Astrocyte (in vitro differentiated cells and primary cell): Measurements from ENCODE around the gene PDGFC. TPM values are rescaled to one million over a fixed set of nuclear protein-coding genes. Genes with fewer than 3 reads are reported as not detected.
A peak's percentile ranks its signal among the peaks of the same experiment; 100 is the strongest.

Experiments used
- DNase-seq: peaks from one replicate; pipeline ENCODE4 v3.0.0-alpha.2; 2010; ENCODE audit warnings: low read depth
- FAIRE-seq: peaks from 2 replicates; lab custom pipeline; 2011; peaks lifted over from hg19 to GRCh38; lab: Jason Lieb, UNC
- H2AFZ ChIP-seq: 2 replicates; pipeline ENCODE4 v1.6.0; 2012; ENCODE audit warnings: low read depth, low read length, inconsistent platforms
- H3K27ac ChIP-seq: 2 replicates; pipeline ENCODE4 v1.5.1; 2011; ENCODE audit warnings: low read depth, low read length, inconsistent platforms
- H3K27me3 ChIP-seq: 2 replicates; pipeline ENCODE4 v1.6.0; 2011; ENCODE audit warnings: low read length, inconsistent platforms; ENCODE audit not compliant: insufficient read depth
- H3K36me3 ChIP-seq: 2 replicates; pipeline ENCODE4 v1.5.1; 2011; ENCODE audit warnings: low read length, inconsistent platforms; ENCODE audit not compliant: insufficient read depth
- H3K4me1 ChIP-seq: 2 replicates; pipeline ENCODE4 v1.5.1; 2011; ENCODE audit warnings: low read length, inconsistent platforms; ENCODE audit not compliant: insufficient read depth
- H3K4me2 ChIP-seq: 2 replicates; pipeline ENCODE4 v1.6.0; 2012; ENCODE audit warnings: low read length, inconsistent platforms
- H3K4me3 ChIP-seq: 2 replicates; pipeline ENCODE4 v1.5.1; 2011; ENCODE audit warnings: low read depth, mild to moderate bottlenecking, low read length, inconsistent platforms; ENCODE audit not compliant: insufficient read depth
- H3K79me2 ChIP-seq: 2 replicates; pipeline ENCODE4 v1.6.0; 2012; ENCODE audit warnings: mild to moderate bottlenecking, low read length, inconsistent platforms; ENCODE audit not compliant: insufficient read depth
- H3K9ac ChIP-seq: 2 replicates; pipeline ENCODE4 v1.6.0; 2012; ENCODE audit warnings: mild to moderate bottlenecking, low read length, inconsistent platforms
- H3K9me3 ChIP-seq: 2 replicates; pipeline ENCODE4 v1.5.1; 2012; ENCODE audit warnings: low read depth, mild to moderate bottlenecking, low read length, inconsistent platforms; ENCODE audit not compliant: insufficient read depth
- H4K20me1 ChIP-seq: 2 replicates; pipeline ENCODE4 v1.6.0; 2012; ENCODE audit warnings: low read length, inconsistent platforms; ENCODE audit not compliant: insufficient read depth
- H3K27ac Mint-ChIP-seq: one replicate; pipeline ENCODE4 v1.8.0; 2021; ENCODE audit warnings: mild to moderate bottlenecking, mixed read lengths; ENCODE audit not compliant: unreplicated experiment
- H3K27me3 Mint-ChIP-seq: one replicate; pipeline ENCODE4 v1.8.0; 2021; ENCODE audit warnings: low read depth, mixed read lengths; ENCODE audit not compliant: unreplicated experiment
- H3K36me3 Mint-ChIP-seq: one replicate; pipeline ENCODE4 v1.8.0; 2021; ENCODE audit warnings: low read depth, mixed read lengths; ENCODE audit not compliant: unreplicated experiment
- H3K4me1 Mint-ChIP-seq: one replicate; pipeline ENCODE4 v1.8.0; 2021; ENCODE audit warnings: low read depth, mixed read lengths; ENCODE audit not compliant: unreplicated experiment
- H3K4me3 Mint-ChIP-seq: one replicate; pipeline ENCODE4 v1.8.0; 2021; ENCODE audit warnings: mild to moderate bottlenecking, moderate library complexity, mixed read lengths; ENCODE audit not compliant: unreplicated experiment
- H3K9me3 Mint-ChIP-seq: one replicate; pipeline ENCODE4 v1.8.0; 2021; ENCODE audit warnings: mild to moderate bottlenecking, mixed read lengths; ENCODE audit not compliant: unreplicated experiment
- EZH2 ChIP-seq: IDR thresholded peaks from 2 replicates; pipeline ENCODE4 v1.6.1; 2012; ENCODE audit warnings: mild to moderate bottlenecking, low read length, inconsistent platforms; ENCODE audit not compliant: insufficient read depth
- total RNA-seq: library from RNA; stranded (reverse); gene quantifications from 2 replicates; pipeline ENCODE4 v1.2.1, GENCODE V29; 2021
- TF ChIP-seq, protein P1 (sequence below): IDR thresholded peaks from 2 replicates; pipeline ENCODE4 v1.5.1; 2011; ENCODE audit warnings: low read depth, mild to moderate bottlenecking, inconsistent platforms, low read length, moderate library complexity; ENCODE audit not compliant: insufficient read depth

Gene PDGFC
- total RNA-seq, 1 donor from 2014 or later = 167 TPM

DNA sequence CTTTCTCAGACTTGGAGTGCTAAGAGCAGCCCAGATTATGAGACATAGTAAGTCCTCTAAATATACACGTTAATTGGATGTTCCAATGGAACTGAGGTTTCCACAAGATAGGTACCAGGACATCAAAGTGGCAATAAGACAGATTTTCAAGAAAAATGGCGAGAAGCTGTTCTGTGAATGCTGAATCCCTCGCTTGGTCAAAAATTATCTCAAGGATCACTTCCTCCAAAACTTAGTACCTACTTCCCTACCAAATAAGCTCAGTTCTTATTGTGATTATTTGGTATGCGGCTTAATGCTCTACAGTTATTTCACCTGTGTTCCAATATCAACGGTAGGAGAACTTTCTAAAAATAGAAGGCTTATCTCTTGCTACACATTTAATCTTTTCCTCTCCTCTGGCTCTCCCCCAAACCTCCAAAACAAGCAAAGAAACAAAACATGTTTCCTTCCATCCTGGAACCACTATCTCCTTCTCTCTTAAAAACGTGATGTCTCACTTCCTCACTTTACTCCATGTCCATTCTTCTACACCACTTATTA lies 14.7 kb downstream of the PDGFC start:
- no peak overlapping the region for H2AFZ ChIP-seq
- peaks cover 34% of the 10 kb centered on the region for H3K4me1 ChIP-seq
- peaks cover 43% of the 10 kb centered on the region for H4K20me1 ChIP-seq
- Mint-ChIP-seq H3K36me3 (peaks cover 6% of the 10 kb centered on the region), H3K4me3 (no peak overlapping the region), H3K9me3 (no peaks in the 10 kb centered on the region), H3K27me3 (no peaks in the 10 kb centered on the region), H3K4me1 (peaks cover 81% of the 10 kb centered on the region), H3K27ac (peak overlapping the region; percentile 42)
- no peak overlapping the region for H3K4me2 ChIP-seq
- H3K9ac ChIP-seq = no peak overlapping the region
- FAIRE-seq (no peak), DNase-seq (no peak)
- peaks cover 100% of the 10 kb centered on the region for H3K79me2 ChIP-seq
- H3K9me3 ChIP-seq = no peaks in the 10 kb centered on the region
- H3K36me3 ChIP-seq = peaks cover 5% of the 10 kb centered on the region
- H3K27ac ChIP-seq = no peak overlapping the region
- TF ChIP-seq, protein P1, sequence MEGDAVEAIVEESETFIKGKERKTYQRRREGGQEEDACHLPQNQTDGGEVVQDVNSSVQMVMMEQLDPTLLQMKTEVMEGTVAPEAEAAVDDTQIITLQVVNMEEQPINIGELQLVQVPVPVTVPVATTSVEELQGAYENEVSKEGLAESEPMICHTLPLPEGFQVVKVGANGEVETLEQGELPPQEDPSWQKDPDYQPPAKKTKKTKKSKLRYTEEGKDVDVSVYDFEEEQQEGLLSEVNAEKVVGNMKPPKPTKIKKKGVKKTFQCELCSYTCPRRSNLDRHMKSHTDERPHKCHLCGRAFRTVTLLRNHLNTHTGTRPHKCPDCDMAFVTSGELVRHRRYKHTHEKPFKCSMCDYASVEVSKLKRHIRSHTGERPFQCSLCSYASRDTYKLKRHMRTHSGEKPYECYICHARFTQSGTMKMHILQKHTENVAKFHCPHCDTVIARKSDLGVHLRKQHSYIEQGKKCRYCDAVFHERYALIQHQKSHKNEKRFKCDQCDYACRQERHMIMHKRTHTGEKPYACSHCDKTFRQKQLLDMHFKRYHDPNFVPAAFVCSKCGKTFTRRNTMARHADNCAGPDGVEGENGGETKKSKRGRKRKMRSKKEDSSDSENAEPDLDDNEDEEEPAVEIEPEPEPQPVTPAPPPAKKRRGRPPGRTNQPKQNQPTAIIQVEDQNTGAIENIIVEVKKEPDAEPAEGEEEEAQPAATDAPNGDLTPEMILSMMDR = no peak
- no peak for TF ChIP-seq EZH2
- H3K27me3 ChIP-seq = no peaks in the 10 kb centered on the region
- H3K4me3 ChIP-seq = no peak overlapping the region

DNA sequence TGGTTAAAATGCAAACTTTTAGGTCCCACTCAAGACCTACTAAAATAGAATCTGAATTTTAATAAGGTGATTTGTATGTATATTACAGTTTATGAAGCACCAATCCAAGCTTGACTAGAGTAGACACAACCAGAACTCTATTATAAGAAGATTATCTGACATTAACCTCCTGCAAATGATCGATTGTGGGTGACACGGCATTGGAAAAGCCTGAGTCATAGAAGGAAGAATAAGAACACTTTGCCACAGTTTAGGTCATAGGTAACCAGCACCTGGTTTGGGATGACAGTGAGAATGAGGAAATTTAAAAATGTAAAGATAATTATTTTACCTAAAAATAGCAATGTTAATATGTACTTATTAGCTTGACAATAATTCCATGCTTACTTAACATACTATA lies 15.2 kb downstream of the PDGFC start:
- no peak overlapping the region for H3K9ac ChIP-seq
- H3K79me2 ChIP-seq = peaks cover 100% of the 10 kb centered on the region
- H3K27me3 ChIP-seq = no peaks in the 10 kb centered on the region
- no peak overlapping the region for H2AFZ ChIP-seq
- H3K4me3 ChIP-seq = no peak overlapping the region
- peaks cover 34% of the 10 kb centered on the region for H3K4me1 ChIP-seq
- H3K4me2 ChIP-seq = no peak overlapping the region
- DNase-seq (no peak), FAIRE-seq (no peak)
- Mint-ChIP-seq H3K27me3 (no peaks in the 10 kb centered on the region), H3K36me3 (peaks cover 6% of the 10 kb centered on the region), H3K9me3 (no peaks in the 10 kb centered on the region), H3K4me1 (peaks cover 81% of the 10 kb centered on the region), H3K27ac (no peak overlapping the region), H3K4me3 (no peak overlapping the region)
- H3K36me3 ChIP-seq = peaks cover 5% of the 10 kb centered on the region
- H3K9me3 ChIP-seq = no peaks in the 10 kb centered on the region
- peaks cover 38% of the 10 kb centered on the region for H4K20me1 ChIP-seq
- TF ChIP-seq, protein P1 = no peak
- H3K27ac ChIP-seq = no peak overlapping the region

DNA sequence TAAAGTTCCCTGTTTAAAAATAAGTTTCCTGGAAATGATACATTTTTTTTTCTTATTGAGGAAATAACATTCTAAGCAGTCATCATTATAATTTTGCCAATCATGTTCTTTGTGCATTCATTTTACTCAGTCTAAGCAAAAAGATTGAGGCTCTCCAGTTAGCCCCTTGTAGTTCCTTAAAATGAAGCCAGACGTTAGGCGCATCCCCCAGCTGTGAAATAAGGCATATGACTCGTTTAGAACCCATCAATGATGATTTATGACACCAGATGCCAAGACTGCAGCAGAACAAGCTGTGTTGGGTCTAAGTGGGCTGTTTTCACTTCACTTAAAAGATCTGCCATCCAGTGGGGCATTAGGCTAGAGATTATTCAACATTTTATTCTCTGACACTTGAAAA lies 17.0 kb downstream of the PDGFC start:
- Histone ChIP-seq H3K9ac (no peak overlapping the region), H3K4me3 (no peak overlapping the region), H3K36me3 (peaks cover 5% of the 10 kb centered on the region), H4K20me1 (peaks cover 35% of the 10 kb centered on the region), H2AFZ (no peak overlapping the region), H3K4me1 (peaks cover 39% of the 10 kb centered on the region), H3K27ac (no peak overlapping the region), H3K9me3 (no peaks in the 10 kb centered on the region), H3K27me3 (no peaks in the 10 kb centered on the region), H3K4me2 (no peak overlapping the region), H3K79me2 (peaks cover 100% of the 10 kb centered on the region)
- Mint-ChIP-seq H3K9me3 (no peaks in the 10 kb centered on the region), H3K27me3 (no peaks in the 10 kb centered on the region), H3K27ac (peak overlapping the region; percentile 59), H3K4me3 (no peak overlapping the region), H3K36me3 (peaks cover 6% of the 10 kb centered on the region), H3K4me1 (peaks cover 87% of the 10 kb centered on the region)
- TF ChIP-seq, protein P1 = no peak
- TF ChIP-seq EZH2 = no peak
- FAIRE-seq (no peak), DNase-seq (no peak)
